Gastroesophageal sphincter (tissue), 3 donors: Measurements from ENCODE around the gene FYCO1.

Experiments used
- CTCF ChIP-seq, 4 experiments: fragments of 200-600 bp in 2 of 4; fragments of 450-650 bp in 2 of 4; sonication (generic) in 1 of 4; IDR thresholded peaks; one replicate each; pipeline ENCODE4 v1.5.1; 2017 to 2019; ENCODE audit warnings: antibody characterized with exemption in 4 of 4, mild to moderate bottlenecking in 2 of 4, moderate library complexity in 2 of 4
- POLR2AphosphoS5 ChIP-seq: sonication (generic); formaldehyde crosslinking; IDR thresholded peaks from one replicate; pipeline ENCODE4 v1.6.1; 2017; ENCODE audit warnings: antibody characterized with exemption

- TF ChIP-seq CTCF (IDR thresholded peaks at IDR 0.05) (no peak), POLR2AphosphoS5 (no peak)
Observed at GRCh38 chr3:45981346-45982074, 14.1 kb downstream of the FYCO1 start.
